HG03439 (cell line): Measurements from ENCODE around the gene MMADHC.

Experiments
- ATAC-seq: cut with Tn5 transposase; IDR thresholded peaks from one replicate; pipeline ENCODE4 v1.9.1; 2021; ENCODE audit warnings: mild to moderate bottlenecking, moderate library complexity; ENCODE audit not compliant: unreplicated experiment

Gene MMADHC

GRCh38 chr2:149559341-149560068, 28.1 kb downstream of the MMADHC start:
- ATAC-seq: no peak

GRCh38 chr2:149556452-149556851, 31.1 kb downstream of the MMADHC start:
- no peak for ATAC-seq

DNA sequence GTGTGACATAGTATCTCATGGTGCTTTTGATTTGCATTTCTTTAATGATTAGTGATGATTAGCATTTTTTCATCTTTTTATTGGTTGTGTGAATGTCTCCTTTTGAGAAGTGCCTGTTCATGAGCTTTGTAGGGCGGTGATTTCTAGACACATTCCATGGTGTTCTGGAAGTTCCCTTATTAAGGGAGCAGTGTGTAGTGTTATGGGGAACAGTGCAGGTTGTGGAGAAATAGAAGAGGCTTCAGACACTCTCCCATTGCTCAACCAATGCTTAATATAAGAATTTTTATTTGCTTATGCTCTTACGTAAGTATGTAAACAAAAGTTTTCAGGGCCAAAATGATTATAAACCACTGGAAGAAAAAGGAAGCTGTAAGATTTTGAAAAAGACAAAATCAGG, 34.7 kb downstream of the MMADHC start:
- ATAC-seq: no peak

DNA sequence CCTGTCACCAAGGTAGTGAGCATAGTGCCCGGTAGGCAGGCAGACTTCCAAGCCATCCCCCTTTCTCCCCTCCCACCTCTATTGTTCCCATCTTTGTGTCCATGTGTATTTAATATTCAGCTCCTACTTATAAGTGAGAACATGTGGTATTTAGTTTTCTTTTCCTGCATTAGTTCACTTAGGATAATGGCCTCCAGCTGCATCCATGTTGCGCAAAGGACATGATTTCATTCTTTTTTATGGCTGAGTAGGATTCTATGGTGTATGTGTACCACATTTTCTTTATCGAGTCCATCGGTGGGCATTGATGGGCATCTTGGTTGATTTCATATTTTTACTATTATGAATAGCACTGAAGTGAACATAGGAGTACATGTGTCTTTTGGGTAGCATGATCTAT, 35.3 kb downstream of the MMADHC start:
- no peak for ATAC-seq

DNA sequence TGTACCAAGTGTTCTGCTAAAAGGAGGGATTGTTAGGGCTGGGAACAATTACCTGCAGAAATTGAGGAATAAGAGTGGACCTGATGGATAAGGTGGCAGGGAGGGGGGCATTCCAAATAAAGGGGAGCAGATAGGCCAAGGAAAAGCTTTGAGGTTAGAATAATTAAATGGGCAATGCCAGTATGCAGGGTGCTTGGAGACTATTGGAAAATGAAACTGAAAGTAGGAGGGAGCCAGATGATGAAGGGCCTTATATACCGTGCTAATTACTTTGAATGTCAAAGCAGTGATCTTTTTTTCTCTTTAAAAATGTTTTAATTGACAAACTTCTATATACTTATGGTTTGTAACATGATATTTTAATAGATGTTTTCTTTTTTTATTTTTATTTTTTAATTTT, 42.9 kb downstream of the MMADHC start:
- ATAC-seq: no peak

DNA sequence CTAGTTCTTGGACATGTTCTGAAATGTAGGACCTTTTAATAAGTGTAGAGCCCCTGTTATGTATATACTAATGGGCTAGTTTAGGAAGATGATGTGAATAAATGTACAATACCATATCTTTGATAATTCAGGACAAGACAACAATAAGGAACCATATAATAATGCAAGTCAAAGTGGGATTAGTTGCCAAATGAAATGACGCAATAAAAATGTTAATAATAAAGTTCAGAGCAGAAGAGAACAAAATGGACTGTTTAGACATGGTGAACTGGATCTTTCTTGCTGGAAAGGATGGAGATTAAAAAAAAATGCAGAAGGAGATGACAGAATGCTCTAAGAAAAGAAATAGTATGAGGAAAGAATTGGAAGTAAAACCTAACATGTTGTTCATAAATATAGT, 43.7 kb downstream of the MMADHC start:
- no peak for ATAC-seq

DNA sequence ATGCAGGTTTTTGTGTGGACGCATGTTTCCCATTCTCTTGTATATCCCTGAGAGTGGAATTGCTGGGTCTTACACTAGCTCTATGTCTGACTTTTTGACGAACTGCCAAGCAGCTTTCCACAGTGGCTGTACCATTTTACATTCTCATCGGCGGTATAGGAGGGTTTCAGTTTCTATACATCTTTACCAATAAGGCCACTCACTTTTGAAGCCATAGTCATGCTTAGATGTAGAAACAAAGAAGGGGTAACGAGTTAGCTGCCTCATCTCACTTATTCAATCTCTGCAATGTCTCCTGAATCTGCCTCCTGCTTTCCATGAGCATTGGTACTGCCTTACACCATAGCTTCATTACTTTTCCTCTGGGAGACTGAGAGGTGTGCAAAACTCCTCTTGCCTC, 47.4 kb downstream of the MMADHC start:
- ATAC-seq: no peak

- no peak for ATAC-seq
Observed at GRCh38 chr2:149538138-149538833, 49.3 kb downstream of the MMADHC start.

- ATAC-seq: no peak
Observed at GRCh38 chr2:149537092-149537726, 50.4 kb downstream of the MMADHC start.

GRCh38 chr2:149536649-149537048, 50.9 kb downstream of the MMADHC start:
- no peak for ATAC-seq

DNA sequence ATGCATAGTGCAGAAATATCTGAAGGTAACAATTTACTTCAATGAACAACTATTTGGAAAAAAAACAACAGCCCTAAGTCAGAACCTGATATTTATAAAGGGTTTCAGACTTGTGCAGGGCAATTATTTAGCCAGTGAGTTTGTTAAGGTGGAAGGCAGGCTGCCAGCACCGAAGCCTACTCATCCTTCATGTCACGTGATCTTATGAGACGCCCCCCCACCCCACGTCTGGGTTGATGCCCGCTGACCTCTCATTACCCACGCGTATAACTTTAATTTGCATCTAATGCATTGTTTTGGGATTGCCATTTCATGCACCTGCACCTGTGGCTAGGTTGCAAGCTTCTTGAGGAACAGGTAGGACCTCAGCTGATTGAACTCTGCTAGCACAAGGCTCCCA, 52.9 kb downstream of the MMADHC start:
- no peak for ATAC-seq

GRCh38 chr2:149528983-149529382, 58.6 kb downstream of the MMADHC start:
- ATAC-seq: no peak

- no peak for ATAC-seq
Observed at GRCh38 chr2:149527998-149528755, 59.4 kb downstream of the MMADHC start.

- ATAC-seq: no peak
Observed at GRCh38 chr2:149526689-149527088, 60.9 kb downstream of the MMADHC start.

DNA sequence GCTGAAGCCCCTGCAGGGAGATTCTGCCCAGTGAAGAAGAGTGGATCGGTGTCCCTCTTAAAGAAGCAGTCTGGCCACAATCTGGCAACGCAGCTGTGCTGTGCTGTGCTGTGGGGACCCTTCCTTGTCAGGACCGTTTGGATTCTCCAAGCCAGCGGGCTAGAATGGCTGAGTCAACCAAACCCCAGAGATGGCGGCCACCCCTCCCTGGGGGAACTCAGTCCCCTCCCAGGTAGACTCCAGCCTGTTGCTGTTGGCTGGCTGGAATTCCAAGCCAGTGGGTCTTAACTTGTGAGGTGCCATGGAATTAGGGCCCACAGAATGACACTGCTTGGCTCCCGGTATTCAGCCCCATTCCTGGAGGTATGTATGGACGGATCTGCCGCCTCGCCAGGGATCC, 62.3 kb downstream of the MMADHC start:
- no peak for ATAC-seq
